EL (cell line): ENCODE data around the gene MAJIN.
"Not testable (repeated sequence)": the region's sequence is repeated elsewhere in the genome, so short reads cannot be mapped to it uniquely, and the experiment has no call there.

ENCODE experiments used
- DNase-seq: peaks from one replicate; pipeline ENCODE4 v3.0.0-alpha.2; 2016

The MAJIN gene

DNA sequence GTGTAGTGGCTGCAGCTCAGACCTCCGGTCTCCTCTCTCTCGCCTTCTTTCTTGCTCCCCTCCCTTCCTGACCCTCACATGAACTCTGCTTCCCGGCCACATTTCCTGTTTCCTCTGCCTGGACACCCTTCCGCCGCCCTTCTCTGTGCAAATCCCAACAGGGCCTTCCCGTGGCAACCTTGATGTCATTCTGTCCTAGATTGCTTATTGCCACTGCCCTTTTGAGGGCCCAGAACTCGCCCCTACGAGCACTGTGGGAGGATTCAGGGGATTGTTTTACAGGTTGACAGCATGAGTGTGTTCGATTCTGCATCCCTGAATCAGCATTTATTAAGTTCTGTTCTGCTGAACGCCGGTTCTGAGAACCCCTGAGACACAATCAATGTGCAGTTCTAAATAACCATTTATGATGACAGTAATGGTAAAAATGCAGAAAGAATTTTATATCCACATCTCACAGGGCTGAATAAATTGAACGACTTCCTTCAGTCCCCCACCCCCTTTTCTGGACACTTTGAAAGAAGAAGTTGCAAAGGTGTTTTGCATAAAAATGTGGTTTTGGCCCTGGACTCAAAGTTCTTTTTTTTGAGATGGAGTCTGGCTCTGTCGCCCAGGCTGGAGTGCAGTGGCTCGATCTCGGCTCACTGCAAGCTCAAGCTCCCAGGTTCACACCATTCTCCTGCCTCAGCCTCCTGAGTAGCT, 18.5 kb upstream of the MAJIN start:
- DNase-seq: no peak

- DNase-seq: no peak
These were observed 17.5 kb upstream of the MAJIN start for GRCh38 chr11:64989416-64989815.

GRCh38 chr11:64987998-64988854, 16.3 kb upstream of the MAJIN start:
- DNase-seq: no peak

DNA sequence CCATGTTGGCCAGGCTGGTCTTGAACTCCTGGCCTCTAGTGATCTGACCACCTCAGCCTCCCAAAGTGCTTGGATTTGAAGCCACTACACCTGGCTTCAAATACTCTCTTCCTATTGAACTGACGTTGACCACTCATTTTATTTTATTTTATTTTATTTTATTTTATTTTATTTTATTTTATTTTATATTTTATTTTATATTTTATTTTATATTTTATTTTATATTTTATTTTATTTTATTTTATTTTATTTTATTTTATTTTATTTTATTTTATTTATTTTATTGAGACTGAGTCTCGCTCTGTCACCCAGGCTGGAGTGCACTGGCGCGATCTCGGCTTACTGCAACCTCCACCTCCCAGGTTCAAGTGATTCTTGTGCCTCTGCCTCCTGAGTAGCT, 11.4 kb upstream of the MAJIN start:
- not testable (repeated sequence) for DNase-seq

DNA sequence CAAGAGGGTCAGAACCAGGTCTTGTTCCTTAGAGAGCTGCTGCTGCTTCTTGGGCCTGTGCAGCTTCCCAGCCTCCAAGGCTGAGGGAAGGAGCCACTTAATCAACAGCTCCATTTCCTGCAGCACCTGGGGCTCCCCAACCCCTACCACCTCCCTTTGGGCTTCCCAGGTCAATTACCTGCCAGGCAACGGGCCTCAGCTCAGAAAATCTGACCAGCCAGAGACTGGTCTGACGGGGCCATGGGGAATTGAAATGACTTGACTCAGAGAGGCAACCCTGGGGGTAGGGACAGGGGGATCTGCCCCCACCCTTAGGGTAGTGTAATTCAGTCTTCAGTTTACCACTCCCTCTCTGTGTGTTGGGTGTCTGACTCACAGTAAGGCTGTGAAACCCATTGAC, 4.7 kb upstream of the MAJIN start:
- DNase-seq: no peak

GRCh38 chr11:64974124-64974523, 2.2 kb upstream of the MAJIN start:
- no peak for DNase-seq

GRCh38 chr11:64970731-64971151, 1.2 kb downstream of the MAJIN start:
- no peak for DNase-seq

GRCh38 chr11:64969209-64969608, 2.7 kb downstream of the MAJIN start:
- peak; percentile 75 for DNase-seq

GRCh38 chr11:64967375-64967774, 4.5 kb downstream of the MAJIN start:
- no peak for DNase-seq

- DNase-seq: no peak
These were observed 8.8 kb downstream of the MAJIN start for GRCh38 chr11:64963072-64963631.

GRCh38 chr11:64960719-64961118, 11.2 kb downstream of the MAJIN start:
- no peak for DNase-seq

DNA sequence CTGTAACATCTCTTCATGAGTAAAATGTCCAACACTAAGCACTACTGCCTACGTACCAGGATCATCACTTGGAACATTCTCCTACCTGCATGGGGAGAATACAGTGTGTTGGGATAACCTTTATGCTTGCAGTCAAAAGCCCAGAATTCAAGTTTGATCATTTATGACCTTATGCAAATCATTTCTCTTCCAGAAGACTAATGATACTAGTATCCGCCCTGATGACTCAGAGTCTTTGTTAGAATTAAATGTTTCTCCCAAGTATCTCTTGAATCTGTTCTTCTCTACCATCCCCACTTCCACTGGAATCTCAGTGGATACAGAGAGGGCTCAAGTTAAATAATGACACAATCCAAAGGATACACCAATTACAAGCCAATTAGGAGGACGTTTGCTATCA, 12.4 kb downstream of the MAJIN start:
- DNase-seq: no peak

DNA sequence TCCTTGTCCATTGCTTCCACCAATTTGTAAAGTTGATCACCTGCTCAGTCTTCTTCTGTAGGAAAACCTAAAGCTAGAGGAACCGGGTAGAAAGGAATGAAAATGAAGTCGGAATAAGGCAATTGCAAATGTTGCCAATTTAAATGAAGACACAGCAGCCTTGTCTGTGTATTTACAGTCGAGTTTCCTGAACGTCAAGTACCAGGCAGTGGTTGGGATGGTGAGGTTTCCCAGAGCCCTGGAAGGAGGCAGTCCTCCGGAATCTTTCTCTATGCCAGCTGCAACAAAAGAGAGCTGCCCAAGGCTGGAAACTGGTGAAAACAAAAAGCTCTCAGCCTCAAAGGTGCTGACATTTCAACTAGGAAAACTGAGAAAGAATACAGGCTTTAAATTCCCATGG, 17.7 kb downstream of the MAJIN start:
- no peak for DNase-seq

DNA sequence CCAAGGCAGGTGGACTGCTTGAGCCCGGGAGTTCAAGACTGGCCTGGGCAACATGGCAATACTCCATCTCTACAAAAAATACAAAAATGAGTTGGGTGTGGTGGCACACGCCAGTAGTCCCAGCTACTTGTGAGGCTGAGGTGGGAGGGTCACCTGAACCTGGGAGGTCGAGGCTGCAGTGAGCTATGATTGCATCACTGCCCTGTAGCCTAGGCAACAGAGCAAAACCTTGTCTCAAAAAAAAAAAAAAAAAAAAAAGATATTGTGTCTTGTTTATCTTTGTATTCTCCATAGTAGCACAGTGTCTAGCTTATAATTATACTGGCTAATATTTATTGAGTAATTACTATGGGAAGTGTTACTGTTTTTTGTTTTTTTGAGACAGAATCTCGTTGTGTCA, 20.4 kb downstream of the MAJIN start:
- no peak for DNase-seq

- DNase-seq: peak; percentile 33
These were observed 24.6 kb downstream of the MAJIN start for GRCh38 chr11:64947208-64947814.

GRCh38 chr11:64936539-64936938, 35.4 kb downstream of the MAJIN start:
- DNase-seq: no peak

GRCh38 chr11:64935359-64936081, 36.4 kb downstream of the MAJIN start, which contains the start of gene GPHA2:
Gene GPHA2, minus strand, starts transcription at chr11:64935893. Its CDS starts 433 bp downstream, at chr11:64935460.
- no peak for DNase-seq

- DNase-seq: no peak
These were observed 37.1 kb downstream of the MAJIN start for GRCh38 chr11:64934682-64935358.

DNA sequence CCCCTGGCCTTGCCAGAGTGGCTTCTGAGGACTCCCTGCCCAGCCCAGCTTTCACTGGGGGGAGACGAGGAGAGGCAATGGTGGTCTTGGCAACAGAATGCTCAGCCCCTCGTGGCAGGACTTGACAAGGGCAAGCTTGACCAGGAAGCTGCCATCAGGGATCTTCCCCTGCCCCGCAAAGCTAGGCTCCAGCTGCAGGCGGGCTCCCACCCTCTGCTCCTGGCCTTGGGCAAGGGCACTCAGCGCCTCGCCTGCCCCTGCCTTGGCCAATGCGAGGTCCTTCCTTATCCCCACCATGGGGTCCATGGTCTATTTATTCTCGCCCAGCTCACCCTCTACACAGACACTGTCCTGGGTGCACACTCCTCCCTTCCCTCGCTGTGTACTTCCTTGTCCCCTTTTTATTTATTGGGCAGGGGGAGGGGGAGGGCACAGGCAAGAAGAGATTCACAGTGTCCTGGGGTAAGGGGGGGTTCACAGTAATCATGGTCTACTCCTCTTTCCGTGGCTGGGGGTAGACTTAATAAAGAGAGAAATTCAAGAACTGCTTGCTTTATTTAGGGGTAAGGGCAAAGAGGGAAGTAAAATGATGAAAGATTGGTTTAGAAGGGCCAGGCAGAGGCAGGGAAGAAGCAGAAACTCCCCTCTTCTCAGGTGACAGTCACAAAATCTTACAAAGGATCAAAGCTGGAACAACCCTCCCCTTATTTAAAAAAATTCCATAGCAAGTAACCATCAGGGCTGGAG, 37.8 kb downstream of the MAJIN start:
- no peak for DNase-seq

DNA sequence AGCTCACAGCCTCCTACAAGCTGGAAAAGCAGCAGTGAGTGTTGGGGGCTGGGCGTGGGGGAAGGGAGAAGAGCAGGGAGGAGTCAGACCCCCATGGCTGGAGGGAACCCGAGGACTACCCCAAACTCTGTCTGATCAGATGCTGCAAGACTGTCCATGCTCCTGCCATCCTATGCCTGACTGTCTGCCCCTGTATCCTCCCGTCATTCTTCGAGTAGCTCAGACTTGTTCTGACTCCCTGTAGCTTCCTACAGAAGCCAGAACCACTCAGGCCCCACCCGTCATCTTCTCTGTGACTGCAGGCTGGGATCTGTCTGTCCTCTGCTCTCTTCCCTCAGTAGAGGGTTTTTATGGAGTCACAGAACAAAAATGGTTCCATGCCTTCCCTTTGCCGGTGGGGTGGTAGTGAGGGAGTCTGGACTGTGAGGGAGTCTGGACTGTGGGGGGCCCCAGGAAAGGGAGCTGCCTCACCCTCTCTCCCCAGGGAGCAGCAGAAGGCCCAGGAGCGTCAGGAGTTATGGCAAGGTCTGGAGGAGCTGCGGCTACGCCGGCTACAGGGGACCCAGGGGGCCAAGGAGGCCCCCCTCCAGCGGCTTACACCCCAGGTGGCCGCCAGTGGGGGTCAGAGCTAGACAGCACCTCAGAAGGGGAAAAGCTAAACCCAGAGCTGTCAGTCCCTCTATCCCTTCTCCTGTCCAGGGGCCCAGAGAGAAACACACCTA, 38.5 kb downstream of the MAJIN start:
- DNase-seq: no peak

DNA sequence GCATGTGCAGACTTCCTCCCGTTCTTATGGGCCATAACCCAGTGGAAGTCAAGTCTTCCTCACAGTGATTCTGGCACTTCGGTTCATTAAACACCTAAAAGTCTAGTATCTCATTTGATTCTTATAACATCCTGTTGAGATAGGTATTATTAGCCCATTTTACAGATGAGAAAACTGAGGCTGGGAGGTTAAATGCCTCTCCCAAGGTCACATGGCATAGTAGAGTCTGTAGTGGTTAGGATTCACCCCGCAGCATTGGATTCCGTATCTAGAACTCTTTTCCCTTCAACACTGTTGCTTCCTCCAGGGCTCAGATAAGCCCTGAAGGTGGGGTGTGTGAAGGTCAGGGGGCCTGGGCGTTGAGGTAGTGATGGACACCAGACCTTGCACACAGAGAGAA, 39.6 kb downstream of the MAJIN start:
- no peak for DNase-seq
